GM21390 (cell line): ENCODE data around the gene GIMAP6.
"Not testable (repeated sequence)": the region's sequence is repeated elsewhere in the genome, so short reads cannot be mapped to it uniquely, and the experiment has no call there.

Source experiments
- ATAC-seq: cut with Tn5 transposase; IDR thresholded peaks from one replicate; pipeline ENCODE4 v1.9.1; 2021; ENCODE audit not compliant: unreplicated experiment

GIMAP6 gene

DNA sequence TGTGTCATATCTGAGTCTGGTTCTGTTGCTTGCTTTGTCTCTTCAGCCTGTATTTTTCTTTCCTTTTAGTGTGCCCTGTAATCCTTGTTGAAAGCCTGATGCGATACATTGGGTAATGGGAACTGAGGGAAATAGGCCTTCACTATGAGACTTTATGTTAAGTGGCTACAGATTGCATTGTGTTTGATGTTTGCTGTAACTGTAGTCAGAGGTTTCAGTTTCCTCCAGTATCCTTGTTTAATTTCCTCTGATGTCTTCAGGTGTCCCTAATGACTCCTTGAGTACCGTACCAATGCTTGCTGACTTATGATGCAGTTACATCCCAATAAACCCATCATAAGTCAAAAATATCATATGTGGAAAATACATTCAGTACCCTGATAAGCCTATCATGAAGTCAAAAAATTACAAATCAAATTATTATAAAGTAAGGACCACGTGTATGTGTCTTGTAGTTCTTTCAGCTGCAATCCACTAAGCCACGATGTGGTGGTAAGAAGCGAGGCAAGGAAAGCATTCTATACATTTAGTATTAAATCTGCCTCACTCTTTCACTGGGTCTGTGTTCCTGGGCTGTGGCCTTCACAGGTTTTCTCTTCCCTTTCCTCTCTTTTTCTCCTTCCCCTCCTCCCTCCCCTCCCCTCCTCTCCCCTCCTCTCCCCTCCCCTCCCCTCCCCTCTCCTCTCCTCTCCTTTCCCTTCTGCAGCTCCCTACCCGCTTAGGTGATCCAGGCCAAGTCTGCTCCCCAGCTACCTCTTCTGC, 13.3 kb upstream of the GIMAP6 start:
- ATAC-seq, result no peak

DNA sequence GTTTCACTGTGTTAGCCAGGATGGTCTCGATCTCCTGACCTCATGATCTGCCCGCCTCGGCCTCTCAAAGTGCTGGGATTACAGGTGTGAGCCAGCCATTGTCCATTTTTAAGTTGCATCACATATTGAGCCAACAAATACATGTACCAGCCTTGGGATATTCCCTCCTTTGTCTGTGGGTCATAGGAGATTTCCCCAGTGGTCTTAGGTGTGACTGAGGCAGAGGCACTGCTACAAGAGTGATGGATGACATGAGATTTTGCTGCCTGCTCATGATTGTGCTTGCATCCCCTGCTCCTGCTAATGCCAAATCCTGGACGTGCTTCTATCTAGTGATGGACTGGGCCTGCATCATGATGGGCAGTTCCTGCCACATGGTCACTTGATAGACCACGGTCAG, 10.7 kb upstream of the GIMAP6 start:
- ATAC-seq, result no peak

DNA sequence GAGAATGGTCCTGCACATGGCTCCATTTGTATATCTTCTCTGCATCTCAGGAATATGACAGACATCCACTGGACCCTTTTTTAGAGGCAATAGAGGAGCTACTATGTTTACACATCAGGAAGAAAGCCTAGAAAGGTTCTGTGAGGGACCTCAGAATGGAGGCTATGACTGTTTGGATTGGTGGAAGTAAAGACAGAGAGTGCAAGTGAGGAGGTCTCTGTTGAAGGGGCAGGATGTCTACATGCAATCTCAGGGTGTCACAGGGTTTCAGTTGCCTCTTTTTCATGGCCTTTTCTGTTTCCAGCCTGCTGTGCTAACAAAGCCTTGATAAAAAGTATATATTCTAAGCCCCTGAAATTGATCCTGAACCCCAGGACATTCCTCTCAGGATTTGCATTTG, 9.7 kb upstream of the GIMAP6 start:
- no peak for ATAC-seq

DNA sequence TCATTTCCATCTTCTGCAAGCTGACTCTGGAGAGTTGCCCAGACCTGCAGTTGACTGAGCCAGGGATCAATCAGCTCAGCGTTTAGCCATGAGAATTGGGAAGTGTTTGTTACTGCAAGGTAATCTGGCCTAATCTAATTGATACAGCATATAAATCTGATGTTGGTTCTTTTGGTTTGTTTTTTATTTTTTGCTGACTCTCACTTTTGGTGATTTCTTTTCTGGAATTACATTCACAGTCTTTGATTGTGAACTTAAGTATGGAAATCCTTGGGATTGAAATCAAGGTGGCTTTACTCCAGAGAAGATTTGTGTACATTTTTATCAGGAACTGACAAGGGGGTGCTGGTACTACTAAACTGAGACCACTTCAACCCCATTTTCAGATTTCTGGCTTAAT, 1.7 kb upstream of the GIMAP6 start:
- no peak for ATAC-seq

DNA sequence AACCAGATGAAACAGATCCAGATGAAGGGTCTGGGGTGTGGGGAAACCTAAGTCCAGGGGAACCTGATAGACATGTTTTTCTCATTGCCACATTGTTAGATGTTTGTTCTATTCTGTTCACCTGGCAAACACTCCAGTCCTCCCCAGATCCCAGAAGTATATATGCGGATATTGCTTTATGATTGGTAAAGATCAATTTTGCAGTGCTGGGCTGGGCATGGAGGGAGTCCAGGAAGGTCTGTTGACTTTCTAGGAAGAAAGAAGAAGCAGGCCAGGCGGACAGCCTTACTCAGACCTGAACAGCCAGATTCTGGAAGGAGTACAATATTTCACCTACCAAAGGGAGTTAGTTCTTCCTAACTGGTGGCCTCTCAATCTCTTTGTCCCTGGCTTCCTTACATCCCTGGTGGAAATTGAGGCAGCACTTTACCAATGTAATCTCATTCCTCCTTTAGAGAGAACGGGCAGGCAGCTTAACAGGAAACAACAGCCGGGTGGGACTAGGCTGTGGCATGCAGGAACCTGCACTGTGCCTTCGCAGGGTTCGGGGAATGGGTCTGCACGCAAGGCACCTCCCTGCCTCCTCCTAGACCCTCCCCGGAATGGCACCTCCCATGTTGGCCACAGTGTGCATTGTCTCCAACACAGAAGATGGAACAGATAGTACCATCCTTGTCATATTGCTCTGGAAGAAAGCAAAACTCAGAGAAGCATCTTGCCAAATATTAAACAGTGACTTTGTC, 930 bp downstream of the GIMAP6 start:
- peak; percentile 43 for ATAC-seq

- no peak for ATAC-seq
Observed at GRCh38 chr7:150629347-150629746, 2.8 kb downstream of the GIMAP6 start.

DNA sequence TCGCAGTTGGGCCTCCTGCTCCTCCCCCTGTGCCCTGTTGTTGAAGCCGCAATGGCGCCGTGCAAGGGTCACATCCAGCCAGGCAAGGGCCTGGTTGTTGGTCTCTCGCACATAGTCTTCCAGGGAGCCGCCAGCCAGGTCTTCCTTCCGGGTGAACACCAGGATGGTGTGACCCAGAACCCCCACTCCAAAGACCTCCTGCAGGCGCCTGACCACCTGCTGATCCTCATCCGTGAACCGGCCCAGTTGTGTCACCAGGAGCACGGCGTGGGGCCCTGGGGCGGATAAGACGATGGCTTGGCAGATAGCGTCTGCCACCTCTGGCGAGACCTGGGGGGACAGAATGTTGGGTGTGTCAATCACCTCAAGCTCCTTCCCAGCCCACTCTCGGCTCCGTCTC, 4.2 kb downstream of the GIMAP6 start:
- no peak for ATAC-seq

DNA sequence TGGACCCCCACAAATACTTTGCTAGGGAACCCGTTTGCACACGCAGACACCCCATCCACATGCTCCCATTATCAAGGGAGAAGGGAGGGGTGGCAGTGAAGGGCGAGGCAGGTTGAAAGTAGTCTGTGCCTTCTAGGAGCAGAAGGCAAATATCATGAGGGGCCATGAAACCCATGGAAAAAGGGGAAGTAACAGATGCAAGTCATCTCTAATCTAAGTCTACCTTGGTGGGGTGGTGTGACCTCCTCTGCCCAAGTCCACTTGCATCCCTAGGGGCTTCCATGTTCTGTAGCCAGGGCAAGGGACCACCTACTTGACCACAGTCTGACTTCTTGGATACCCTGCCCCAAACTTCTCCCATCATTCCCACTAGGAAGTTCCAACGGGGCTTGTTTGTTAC, 5.5 kb downstream of the GIMAP6 start:
- ATAC-seq, result no peak

DNA sequence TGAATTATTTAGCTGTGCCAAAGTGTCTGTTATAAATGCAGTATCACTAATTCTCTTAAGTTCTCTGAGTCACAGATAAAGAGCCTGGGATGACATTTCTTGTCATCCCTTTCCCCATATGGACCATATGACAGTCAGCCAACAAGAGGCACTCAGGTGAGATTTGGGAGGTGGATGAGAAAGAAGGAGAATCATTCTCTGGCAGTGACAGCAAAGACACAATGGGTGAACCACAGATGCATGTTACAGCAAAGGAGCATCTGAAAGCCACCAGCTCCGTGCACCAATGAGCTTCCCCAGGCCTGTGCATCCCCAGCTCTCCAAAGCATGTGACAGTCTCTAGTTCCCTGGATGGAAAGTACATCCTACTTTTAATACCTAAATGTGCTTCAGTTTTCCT, 10.8 kb downstream of the GIMAP6 start:
- ATAC-seq, result peak; percentile 56

- peak; percentile 72 for ATAC-seq
Observed at GRCh38 chr7:150620617-150621371, 11.4 kb downstream of the GIMAP6 start.

GRCh38 chr7:150620061-150620460, 12.1 kb downstream of the GIMAP6 start:
- no peak for ATAC-seq

- not testable (repeated sequence) for ATAC-seq
Observed at GRCh38 chr7:150615221-150615755, 16.9 kb downstream of the GIMAP6 start.

DNA sequence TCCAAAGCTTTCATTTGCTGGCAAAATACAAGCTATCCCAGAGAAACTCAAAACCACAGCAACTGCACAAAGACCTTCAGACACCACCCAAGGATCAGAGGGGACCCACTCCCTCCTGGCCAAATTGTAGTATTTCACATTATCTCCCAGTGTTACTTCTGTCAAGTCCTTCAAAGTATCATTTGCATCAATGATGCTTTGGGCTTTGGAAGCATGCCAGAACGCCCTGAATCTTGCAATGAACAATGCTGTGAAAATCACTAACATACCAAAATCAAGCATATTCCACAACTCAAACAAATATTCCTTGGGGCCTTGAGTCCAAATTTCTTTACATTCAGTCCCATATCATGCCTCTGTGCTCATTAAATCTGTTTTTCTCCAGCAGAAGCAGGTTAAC, 17.8 kb downstream of the GIMAP6 start:
- not testable (repeated sequence) for ATAC-seq

- ATAC-seq, result no peak
Observed at GRCh38 chr7:150613880-150614279, 18.3 kb downstream of the GIMAP6 start.

GRCh38 chr7:150612925-150613324, 19.3 kb downstream of the GIMAP6 start:
- ATAC-seq, result no peak

GRCh38 chr7:150610233-150610632, 22.0 kb downstream of the GIMAP6 start:
- ATAC-seq, result no peak

GRCh38 chr7:150603600-150603999, 28.6 kb downstream of the GIMAP6 start:
- not testable (repeated sequence) for ATAC-seq

- no peak for ATAC-seq
Observed at GRCh38 chr7:150595361-150595760, 36.8 kb downstream of the GIMAP6 start.

DNA sequence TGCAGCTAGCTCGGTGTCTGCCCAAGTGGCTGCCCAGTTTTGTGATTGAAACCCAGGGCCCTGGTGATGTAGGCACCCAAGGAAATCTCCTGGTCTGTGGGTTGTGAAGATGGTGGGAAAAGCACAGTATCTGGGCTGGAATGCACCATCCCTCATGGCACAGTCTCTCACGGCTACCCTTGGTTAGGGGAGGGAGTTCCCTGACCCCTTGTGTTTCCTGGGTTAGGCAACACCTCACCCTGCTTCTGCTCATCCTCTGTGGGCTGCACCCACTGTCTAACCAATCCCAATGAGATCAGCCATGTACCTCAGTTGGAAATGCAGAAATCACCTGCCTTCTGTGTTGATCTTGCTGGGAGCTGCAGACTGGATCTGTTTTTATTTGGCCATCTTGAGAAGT, 37.4 kb downstream of the GIMAP6 start:
- no peak for ATAC-seq

DNA sequence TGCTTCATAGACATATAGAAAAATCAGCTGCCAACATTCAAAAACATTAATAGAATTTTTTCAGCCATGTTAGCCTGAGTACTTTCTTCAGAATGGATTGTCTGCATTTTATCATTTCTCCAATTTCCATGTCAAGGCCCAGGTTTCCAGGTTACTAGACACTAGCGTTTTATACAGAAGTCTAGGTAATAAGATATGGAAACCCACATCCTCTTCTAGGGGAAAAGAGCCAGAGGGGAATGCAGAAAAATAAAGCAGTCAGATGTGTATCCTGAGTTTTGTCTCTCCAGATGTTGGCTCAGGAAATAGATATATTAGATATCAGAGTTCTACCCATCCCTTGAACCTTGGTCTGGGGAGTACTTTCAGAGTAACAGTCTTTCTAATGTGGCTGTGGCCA, 44.6 kb downstream of the GIMAP6 start:
- ATAC-seq, result no peak

DNA sequence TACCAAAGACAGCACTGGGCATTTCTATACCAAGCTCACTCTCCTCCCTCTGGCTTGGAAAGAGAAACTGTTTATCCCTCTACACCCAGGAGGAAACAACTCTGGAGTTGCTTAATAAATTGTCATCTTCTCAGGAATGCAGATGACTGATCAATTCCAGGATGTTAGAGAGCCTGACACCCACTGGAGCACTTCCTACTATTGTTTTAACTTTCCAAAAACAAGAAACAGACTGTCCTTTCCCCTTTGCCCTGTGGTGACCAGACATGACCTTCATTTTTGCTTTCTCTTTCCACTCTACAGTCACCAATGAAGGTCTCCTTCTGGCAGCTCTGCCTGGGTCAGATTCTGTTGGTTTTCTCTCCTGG, 45.4 kb downstream of the GIMAP6 start:
- no peak for ATAC-seq
